SK-N-SH (cell line): ENCODE results near the gene RANGAP1.

ENCODE experiments used
- CHD2 ChIP-seq: fragments of 150-350 bp; IDR thresholded peaks from 2 replicates; pipeline ENCODE4 v1.6.1; 2018; ENCODE audit warnings: low read length; ENCODE audit not compliant: partially characterized antibody
- GABPA ChIP-seq: IDR thresholded peaks from 2 replicates; pipeline ENCODE4 v1.4.0; 2012; ENCODE audit warnings: low read depth, mild to moderate bottlenecking
- POLR2AphosphoS5 ChIP-seq: IDR thresholded peaks from 2 replicates; pipeline ENCODE4 v1.6.1; 2012; ENCODE audit warnings: low read depth, low read length
- RFX5 ChIP-seq: IDR thresholded peaks from 2 replicates; pipeline ENCODE4 v1.6.1; 2012; ENCODE audit warnings: mild to moderate bottlenecking, improper control_type of control experiment, low read length

DNA sequence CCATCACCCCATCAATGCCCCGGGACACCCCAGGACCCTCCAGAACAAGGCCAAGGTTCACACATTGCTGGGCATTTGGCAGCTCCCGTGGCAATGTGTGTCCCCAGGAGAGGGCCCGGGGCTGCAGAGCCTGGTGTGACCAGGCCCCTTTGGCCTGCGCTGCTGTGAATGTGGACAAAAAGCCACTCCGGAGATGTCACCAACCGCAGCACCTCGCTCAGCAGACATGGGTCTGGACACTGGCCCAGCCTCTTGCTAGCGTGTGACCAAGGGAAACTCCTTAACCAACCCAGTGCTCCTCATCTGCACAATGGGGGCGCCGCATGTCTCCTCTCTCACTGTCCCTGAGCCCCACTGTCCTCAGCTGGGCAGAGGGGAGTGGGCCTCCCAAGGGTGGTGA, 37.2 kb downstream of the RANGAP1 start:
- TF ChIP-seq GABPA (no peak), CHD2 (no peak), POLR2AphosphoS5 (no peak), RFX5 (no peak)
